OCI-LY3 (cell line): ENCODE measurements around the gene FRMPD2.
A peak's percentile ranks its signal among the peaks of the same experiment; 100 is the strongest.

Experiments used
- H2AFZ ChIP-seq: fragments of 200-600, 300-600 bp; shearing (Covaris generic); 2 replicates; pipeline ENCODE4 v1.6.0; 2014; ENCODE audit warnings: antibody characterized with exemption, low read depth, low read length
- H3K27ac ChIP-seq: fragments of 200-600, 300-600 bp; sonication (generic); 2 replicates; pipeline ENCODE4 v1.5.1; 2014; ENCODE audit warnings: mild to moderate bottlenecking, low read length, moderate library complexity, mixed read lengths
- H3K27me3 ChIP-seq: fragments of 200-600, 300-600 bp; sonication (generic); 2 replicates; pipeline ENCODE4 v1.6.1; 2014; ENCODE audit warnings: low read depth, low read length, mixed read lengths
- H3K36me3 ChIP-seq: fragments of 200-600, 300-600 bp; sonication (generic); replicated peaks from 2 replicates; pipeline ENCODE3; 2014; ENCODE audit warnings: low read depth, low read length, mixed read lengths
- H3K4me1 ChIP-seq: fragments of 300-600, 200-600 bp; sonication (generic); 2 replicates; pipeline ENCODE4 v1.6.1; 2014; ENCODE audit warnings: low read length, mixed read lengths
- H3K4me2 ChIP-seq: fragments of 200-600, 300-600 bp; sonication (generic); 2 replicates; pipeline ENCODE4 v1.6.1; 2014; ENCODE audit warnings: low read length, mixed read lengths
- H3K4me3 ChIP-seq: fragments of 300-600, 200-600 bp; sonication (generic); 2 replicates; pipeline ENCODE4 v1.5.1; 2014; ENCODE audit warnings: antibody characterized with exemption, mild to moderate bottlenecking, low read length, moderate library complexity
- H3K79me2 ChIP-seq: fragments of 300-600, 200-600 bp; shearing (Covaris generic); 2 replicates; pipeline ENCODE4 v1.6.1; 2014; ENCODE audit warnings: mild to moderate bottlenecking, low read length, mixed read lengths
- H3K9ac ChIP-seq: fragments of 300-600, 200-600 bp; shearing (Covaris generic); 2 replicates; pipeline ENCODE4 v1.6.0; 2014; ENCODE audit warnings: mild to moderate bottlenecking, low read length, moderate library complexity
- H3K9me3 ChIP-seq: fragments of 200-600, 300-600 bp; shearing (Covaris generic); 2 replicates; pipeline ENCODE4 v1.6.1; 2014; ENCODE audit warnings: low read length, mixed read lengths; ENCODE audit not compliant: insufficient read depth
- H4K20me1 ChIP-seq: fragments of 200-600, 300-600 bp; sonication (generic); 2 replicates; pipeline ENCODE4 v1.6.1; 2016; ENCODE audit warnings: low read length, mixed read lengths; ENCODE audit not compliant: insufficient read depth
- CTCF ChIP-seq: fragments of 200-600, 300-600 bp; sonication (generic); IDR thresholded peaks from 2 replicates; pipeline ENCODE4 v1.5.1; 2014; ENCODE audit warnings: antibody characterized with exemption, low read length, low read depth
- EZH2phosphoT487 ChIP-seq: fragments of 200-600 bp; shearing (Covaris generic); IDR thresholded peaks from 2 replicates; pipeline ENCODE4 v1.6.1; 2018; ENCODE audit warnings: antibody characterized with exemption, mixed run types, low read depth

The FRMPD2 gene

GRCh38 chr10:48216744-48217143 is 57.8 kb downstream of the FRMPD2 start:
- no peak overlapping the region for H3K27ac ChIP-seq
- no peak overlapping the region for H3K9ac ChIP-seq
- H3K27me3 ChIP-seq = no peaks in the 10 kb centered on the region
- no peaks in the 10 kb centered on the region for H3K79me2 ChIP-seq
- H2AFZ ChIP-seq = no peak overlapping the region
- no peak overlapping the region for H3K4me3 ChIP-seq
- no peaks in the 10 kb centered on the region for H4K20me1 ChIP-seq
- no peaks in the 10 kb centered on the region for H3K36me3 ChIP-seq
- H3K9me3 ChIP-seq = no peaks in the 10 kb centered on the region
- H3K4me2 ChIP-seq = no peak overlapping the region
- TF ChIP-seq CTCF = no peak
- no peak for TF ChIP-seq EZH2phosphoT487
- H3K4me1 ChIP-seq = peaks cover 7% of the 10 kb centered on the region; the same call in 1 of the 2 replicates

DNA sequence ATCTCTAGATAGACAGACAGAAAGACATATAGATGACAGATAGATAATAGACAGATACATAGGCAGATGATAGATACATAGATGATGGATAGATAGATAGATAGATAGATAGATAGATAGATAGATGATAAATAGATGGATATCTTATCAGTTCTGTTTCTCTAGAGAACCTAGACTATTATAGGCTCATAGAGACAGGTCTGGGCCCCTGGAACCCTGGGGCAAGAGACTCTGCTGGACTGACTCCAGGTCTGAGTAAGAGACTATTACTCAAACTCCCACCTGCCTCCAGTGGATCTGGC is 58.3 kb downstream of the FRMPD2 start:
- Histone ChIP-seq H3K4me3 (no peak overlapping the region), H3K36me3 (no peaks in the 10 kb centered on the region), H3K4me2 (no peak overlapping the region), H2AFZ (no peak overlapping the region), H3K79me2 (no peaks in the 10 kb centered on the region), H3K9me3 (no peaks in the 10 kb centered on the region), H3K4me1 (peaks cover 7% of the 10 kb centered on the region; the same call in 1 of the 2 replicates), H4K20me1 (no peaks in the 10 kb centered on the region), H3K27ac (no peak overlapping the region), H3K9ac (no peak overlapping the region), H3K27me3 (no peaks in the 10 kb centered on the region)
- no peak for TF ChIP-seq EZH2phosphoT487
- TF ChIP-seq CTCF = no peak

DNA sequence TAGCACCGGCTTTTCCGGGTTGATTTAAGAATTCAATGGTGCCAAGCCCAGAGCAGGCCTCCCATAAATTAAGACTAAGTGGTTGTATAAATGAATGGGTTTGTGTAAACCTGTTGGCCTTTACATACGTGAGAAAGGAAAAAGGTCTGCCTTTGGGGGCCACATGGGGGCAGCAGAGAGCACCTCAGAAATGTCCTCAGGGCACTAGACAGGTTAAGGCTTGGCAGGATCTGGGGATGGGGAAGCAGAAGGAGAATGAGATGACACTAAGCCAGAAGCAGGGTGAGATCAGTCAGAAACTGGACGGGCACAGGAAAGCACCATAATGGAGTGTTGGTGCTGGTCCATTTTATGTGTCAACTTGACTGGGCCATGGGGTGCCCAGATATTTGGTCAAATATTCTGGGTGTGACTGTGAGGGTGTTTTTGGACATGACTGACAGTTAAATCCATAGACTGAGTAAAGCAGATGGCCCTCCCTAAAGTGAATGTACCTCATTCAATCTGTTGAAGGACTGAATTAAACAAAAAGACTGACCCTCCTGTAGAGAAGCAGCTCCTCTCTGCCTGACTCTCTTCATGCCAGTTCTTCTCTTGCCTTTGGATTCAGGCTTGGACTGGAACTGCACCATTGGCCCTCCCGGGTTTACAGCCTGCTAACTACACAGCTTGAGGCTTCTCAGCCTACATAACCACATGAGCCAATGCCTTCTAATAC is 58.9 kb downstream of the FRMPD2 start:
- Histone ChIP-seq H3K9me3 (no peaks in the 10 kb centered on the region), H3K4me1 (peaks cover 7% of the 10 kb centered on the region; the same call in 1 of the 2 replicates), H3K4me2 (no peak overlapping the region), H3K79me2 (no peaks in the 10 kb centered on the region), H2AFZ (no peak overlapping the region), H3K4me3 (no peak overlapping the region), H3K27ac (no peak overlapping the region), H4K20me1 (no peaks in the 10 kb centered on the region), H3K27me3 (no peaks in the 10 kb centered on the region), H3K9ac (no peak overlapping the region), H3K36me3 (no peaks in the 10 kb centered on the region)
- TF ChIP-seq CTCF = peak; percentile 66
- TF ChIP-seq EZH2phosphoT487 = no peak

DNA sequence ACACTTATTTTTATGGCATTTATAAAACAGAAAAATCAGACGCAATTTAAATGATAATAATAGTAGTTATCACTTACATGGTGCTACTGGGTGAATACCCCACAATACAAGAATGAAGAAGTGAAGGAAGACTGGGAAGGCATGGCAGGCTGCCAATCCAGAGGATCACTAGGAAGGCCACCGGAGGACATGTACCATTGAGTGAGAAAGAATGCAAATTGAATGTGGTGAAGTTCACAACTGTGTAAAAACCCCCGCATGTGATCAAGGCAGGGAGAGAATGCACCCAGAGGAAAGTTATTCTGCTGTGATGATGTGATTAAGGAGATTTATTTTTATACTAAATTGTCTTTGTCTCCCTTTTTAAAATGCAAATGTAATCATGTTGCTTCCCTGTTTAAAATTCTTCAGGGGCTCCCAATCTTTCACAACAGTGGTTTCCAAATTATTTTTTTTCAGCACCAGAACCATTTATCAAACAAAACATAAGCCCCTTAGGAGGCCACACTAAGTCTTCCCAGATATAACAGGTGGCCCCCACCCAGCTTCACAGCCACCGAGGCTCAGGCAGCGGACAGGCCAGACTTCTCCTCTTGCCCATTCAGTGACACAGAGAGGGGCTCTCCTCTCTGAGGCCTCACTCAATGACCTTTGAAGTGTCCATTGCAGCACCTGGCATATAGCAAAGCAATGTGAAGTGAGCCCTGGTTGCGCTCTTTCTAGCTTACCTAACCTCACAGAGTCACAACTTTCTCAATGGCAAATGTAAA is 59.6 kb downstream of the FRMPD2 start:
- Histone ChIP-seq H3K4me2 (no peak overlapping the region), H3K27me3 (no peaks in the 10 kb centered on the region), H3K27ac (no peak overlapping the region), H3K9ac (no peak overlapping the region), H3K79me2 (no peaks in the 10 kb centered on the region), H3K9me3 (no peaks in the 10 kb centered on the region), H3K4me1 (peaks cover 7% of the 10 kb centered on the region; the same call in 1 of the 2 replicates), H4K20me1 (no peaks in the 10 kb centered on the region), H2AFZ (no peak overlapping the region), H3K36me3 (no peaks in the 10 kb centered on the region), H3K4me3 (no peak overlapping the region)
- no peak for TF ChIP-seq CTCF
- TF ChIP-seq EZH2phosphoT487 = no peak
